ENCODE results near the gene PDE8A.
"Not testable (repeated sequence)": the region's sequence is repeated elsewhere in the genome, so short reads cannot be mapped to it uniquely, and the experiment has no call there.

Gene PDE8A

GRCh38 chr15:85011724-85012123 lies 30.1 kb downstream of the PDE8A start:
- not testable (repeated sequence) for FAIRE-seq

- FAIRE-seq, result no peak
Observed at GRCh38 chr15:85013785-85014184, 32.1 kb downstream of the PDE8A start.

- no peak for FAIRE-seq
Observed at GRCh38 chr15:85014932-85015331, 33.3 kb downstream of the PDE8A start.

GRCh38 chr15:85016275-85016674 lies 34.6 kb downstream of the PDE8A start:
- no peak for FAIRE-seq

- no peak for FAIRE-seq
Observed at GRCh38 chr15:85019815-85020590, 38.3 kb downstream of the PDE8A start.

GRCh38 chr15:85021409-85021808 lies 39.8 kb downstream of the PDE8A start:
- no peak for FAIRE-seq

GRCh38 chr15:85022860-85023403 lies 41.3 kb downstream of the PDE8A start:
- no peak for FAIRE-seq

GRCh38 chr15:85024003-85024402 lies 42.3 kb downstream of the PDE8A start:
- FAIRE-seq, result no peak

GRCh38 chr15:85024509-85025336 lies 43.1 kb downstream of the PDE8A start:
- no peak for FAIRE-seq

- no peak for FAIRE-seq
Observed at GRCh38 chr15:85025516-85026251, 44.0 kb downstream of the PDE8A start.

- no peak for FAIRE-seq
Observed at GRCh38 chr15:85026304-85027032, 44.8 kb downstream of the PDE8A start.

GRCh38 chr15:85027033-85027380 lies 45.4 kb downstream of the PDE8A start:
- FAIRE-seq, result no peak

GRCh38 chr15:85027421-85027820 lies 45.8 kb downstream of the PDE8A start:
- no peak for FAIRE-seq

GRCh38 chr15:85028416-85028815 lies 46.8 kb downstream of the PDE8A start:
- no peak for FAIRE-seq

- no peak for FAIRE-seq
Observed at GRCh38 chr15:85029221-85029620, 47.6 kb downstream of the PDE8A start.

GRCh38 chr15:85030301-85030929 lies 48.8 kb downstream of the PDE8A start:
- no peak for FAIRE-seq

- FAIRE-seq, result no peak
Observed at GRCh38 chr15:85031086-85031943, 49.7 kb downstream of the PDE8A start.

GRCh38 chr15:85031944-85032558 lies 50.4 kb downstream of the PDE8A start:
- FAIRE-seq, result no peak

GRCh38 chr15:85033148-85033547 lies 51.5 kb downstream of the PDE8A start:
- FAIRE-seq, result no peak

GRCh38 chr15:85034276-85034675 lies 52.6 kb downstream of the PDE8A start:
- FAIRE-seq, result no peak

GRCh38 chr15:85035980-85036379 lies 54.3 kb downstream of the PDE8A start:
- FAIRE-seq, result no peak

All from G401.6 (cell line).